Smooth muscle cell of trachea (primary cell): ENCODE measurements around the gene NARS2. TPM values are rescaled to one million over a fixed set of nuclear protein-coding genes. Genes with fewer than 3 reads are reported as not detected.

ENCODE experiments used
- total RNA-seq: library from RNA; depleted of rRNA; stranded (reverse); fragments of >200 nt; gene quantifications from 2 replicates; pipeline ENCODE4 v1.2.1, GENCODE V29; 2014

NARS2 gene, protein sequence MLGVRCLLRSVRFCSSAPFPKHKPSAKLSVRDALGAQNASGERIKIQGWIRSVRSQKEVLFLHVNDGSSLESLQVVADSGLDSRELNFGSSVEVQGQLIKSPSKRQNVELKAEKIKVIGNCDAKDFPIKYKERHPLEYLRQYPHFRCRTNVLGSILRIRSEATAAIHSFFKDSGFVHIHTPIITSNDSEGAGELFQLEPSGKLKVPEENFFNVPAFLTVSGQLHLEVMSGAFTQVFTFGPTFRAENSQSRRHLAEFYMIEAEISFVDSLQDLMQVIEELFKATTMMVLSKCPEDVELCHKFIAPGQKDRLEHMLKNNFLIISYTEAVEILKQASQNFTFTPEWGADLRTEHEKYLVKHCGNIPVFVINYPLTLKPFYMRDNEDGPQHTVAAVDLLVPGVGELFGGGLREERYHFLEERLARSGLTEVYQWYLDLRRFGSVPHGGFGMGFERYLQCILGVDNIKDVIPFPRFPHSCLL
- total RNA-seq = 12.9 and 15.9 TPM in 2 replicates

GRCh38 chr11:78574386-78575381, at the start of gene NARS2:
Gene NARS2, minus strand, starts transcription at chr11:78574864. Its CDS starts 376 bp downstream, at chr11:78574488.

GRCh38 chr11:78417175-78417887, 157.3 kb downstream of the NARS2 start, which contains the start of gene GAB2:
Gene GAB2, minus strand, starts transcription at chr11:78417820. Its CDS starts 100 bp downstream, at chr11:78417720.

Other genes with a start within 250 kb of the NARS2 start
- 8.6 and 16.4 TPM in 2 replicates for gene GAB2, start 157.0 kb downstream of the NARS2 start, total RNA-seq